Brain microvascular endothelial cell (primary cell): Measurements from ENCODE around the gene GADD45B.
A peak's percentile ranks its signal among the peaks of the same experiment; 100 is the strongest.

ENCODE experiments used
- DNase-seq: peaks from one replicate; pipeline ENCODE4 v3.0.0-alpha.2; 2020
- H3K27ac ChIP-seq: fragments of 250-450 bp; sonication (Bioruptor Pico); 2 replicates; pipeline ENCODE4 v1.5.1; 2020; ENCODE audit warnings: mild to moderate bottlenecking, moderate library complexity
- H3K27me3 ChIP-seq: fragments of 250-450 bp; sonication (Bioruptor Pico); replicated peaks from 2 replicates; pipeline ENCODE4 v1.5.1; 2020; ENCODE audit warnings: mild to moderate bottlenecking
- H3K36me3 ChIP-seq: fragments of 250-450 bp; sonication (Bioruptor Pico); replicated peaks from 2 replicates; pipeline ENCODE4 v1.5.1; 2020; ENCODE audit warnings: mild to moderate bottlenecking
- H3K4me3 ChIP-seq: 2 replicates; pipeline ENCODE4 v1.5.1; 2011; ENCODE audit warnings: low read depth, mild to moderate bottlenecking, control low read depth, low read length, moderate library complexity
- CTCF ChIP-seq: IDR thresholded peaks from 2 replicates; pipeline ENCODE4 v1.5.1; 2011; ENCODE audit warnings: low read depth, mild to moderate bottlenecking, moderate library complexity, low read length, control low read depth, inconsistent platforms; ENCODE audit errors: missing control alignments
- in situ Hi-C: cut with HindIII; loops from 2 replicates; pipeline ENCODE4 v1.10.0; 2017; ENCODE audit warnings: low sequenced_read_pairs, low pct_ligation_motif_present

The GADD45B gene

GRCh38 chr19:2507109-2507508 is 31.2 kb downstream of the GADD45B start:
- H3K4me3 ChIP-seq: no peak overlapping the region
- in situ Hi-C loops: no loop called here
- peak; percentile 60 for DNase-seq
- peak overlapping the region; percentile 55 for H3K27ac ChIP-seq
- no peaks in the 10 kb centered on the region for H3K36me3 ChIP-seq
- no peaks in the 10 kb centered on the region for H3K27me3 ChIP-seq
- TF ChIP-seq CTCF: no peak

- TF ChIP-seq CTCF: no peak
- Histone ChIP-seq H3K27me3 (no peaks in the 10 kb centered on the region), H3K36me3 (no peaks in the 10 kb centered on the region), H3K4me3 (no peak overlapping the region), H3K27ac (no peak overlapping the region)
- DNase-seq: no peak
- in situ Hi-C loops: no loop called here
These were observed 33.2 kb downstream of the GADD45B start for GRCh38 chr19:2509096-2509495.

GRCh38 chr19:2511570-2511969 is 35.6 kb downstream of the GADD45B start:
- Histone ChIP-seq H3K27me3 (no peaks in the 10 kb centered on the region), H3K36me3 (no peaks in the 10 kb centered on the region), H3K27ac (no peak overlapping the region), H3K4me3 (no peak overlapping the region)
- no peak for DNase-seq
- in situ Hi-C loops: no loop called here
- no peak for TF ChIP-seq CTCF

- in situ Hi-C loops: no loop called here
- no peak for TF ChIP-seq CTCF
- no peak for DNase-seq
These were observed 36.1 kb downstream of the GADD45B start for GRCh38 chr19:2511991-2512390.

GRCh38 chr19:2512523-2513431 is 36.9 kb downstream of the GADD45B start:
- Histone ChIP-seq H3K27ac (no peak overlapping the region), H3K4me3 (no peak overlapping the region), H3K27me3 (no peaks in the 10 kb centered on the region), H3K36me3 (no peaks in the 10 kb centered on the region)
- TF ChIP-seq CTCF: no peak
- DNase-seq: no peak
- in situ Hi-C loops: no loop called here

More at GRCh38 chr19:2511991-2512390, 36.1 kb downstream of the GADD45B start:
- Histone ChIP-seq H3K27ac (no peak overlapping the region), H3K4me3 (no peak overlapping the region), H3K27me3 (no peaks in the 10 kb centered on the region), H3K36me3 (no peaks in the 10 kb centered on the region)
